H9 (cell line): ENCODE data around the gene ATP6V0B. TPM values are rescaled to one million over a fixed set of nuclear protein-coding genes. Genes with fewer than 3 reads are reported as not detected.

ENCODE experiments used
- DNase-seq: peaks from one replicate; pipeline ENCODE4 v3.0.0-alpha.2; 2017
- H2AFZ ChIP-seq: one replicate; pipeline ENCODE4 v1.6.1; 2013; ENCODE audit warnings: mild to moderate bottlenecking, low read length, control low read depth, moderate library complexity
- H2AK5ac ChIP-seq: 2 replicates; pipeline ENCODE4 v1.6.1; 2013; ENCODE audit warnings: low read length, control low read depth, mixed read lengths; ENCODE audit not compliant: insufficient read length
- H2BK120ac ChIP-seq: one replicate; pipeline ENCODE4 v1.6.1; 2013; ENCODE audit warnings: low read depth, mild to moderate bottlenecking, low read length, control low read depth, inconsistent platforms; ENCODE audit not compliant: poor library complexity, severe bottlenecking
- H2BK12ac ChIP-seq: 2 replicates; pipeline ENCODE4 v1.6.1; 2013; ENCODE audit warnings: low read length, control low read depth, mixed read lengths, low read depth; ENCODE audit not compliant: insufficient read length
- H2BK15ac ChIP-seq: 2 replicates; pipeline ENCODE4 v1.6.1; 2013; ENCODE audit warnings: low read depth, low read length, control low read depth
- H2BK20ac ChIP-seq: one replicate; pipeline ENCODE4 v1.6.1; 2013; ENCODE audit warnings: low read depth, mild to moderate bottlenecking, low read length, control low read depth, inconsistent platforms; ENCODE audit not compliant: poor library complexity, severe bottlenecking
- H2BK5ac ChIP-seq: 2 replicates; pipeline ENCODE4 v1.6.1; 2013; ENCODE audit warnings: low read length, control low read depth, mixed read lengths; ENCODE audit not compliant: insufficient read length
- H3K14ac ChIP-seq: 2 replicates; pipeline ENCODE4 v1.6.1; 2013; ENCODE audit warnings: low read length, control low read depth; ENCODE audit not compliant: insufficient read depth
- H3K18ac ChIP-seq: 2 replicates; pipeline ENCODE4 v1.6.1; 2013; ENCODE audit warnings: low read depth, mild to moderate bottlenecking, mixed read lengths, low read length, control low read depth; ENCODE audit not compliant: insufficient read length
- H3K23ac ChIP-seq: 2 replicates; pipeline ENCODE4 v1.6.1; 2013; ENCODE audit warnings: low read length, control low read depth, mixed read lengths, low read depth; ENCODE audit not compliant: insufficient read length
- H3K23me2 ChIP-seq: 2 replicates; pipeline ENCODE4 v1.6.1; 2013; ENCODE audit warnings: low read depth, mild to moderate bottlenecking, mixed read lengths, low read length, control low read depth; ENCODE audit not compliant: insufficient read length, poor library complexity, severe bottlenecking
- H3K27ac ChIP-seq: 2 replicates; pipeline ENCODE4 v1.5.1; 2013; ENCODE audit warnings: low read length, control low read depth, mixed read lengths, low read depth; ENCODE audit not compliant: insufficient read length
- H3K27me3 ChIP-seq: 2 replicates; pipeline ENCODE4 v1.6.1; 2013; ENCODE audit warnings: low read length, control low read depth, inconsistent platforms; ENCODE audit not compliant: insufficient read depth
- H3K4ac ChIP-seq: 2 replicates; pipeline ENCODE4 v1.6.1; 2013; ENCODE audit warnings: low read depth, mild to moderate bottlenecking, control low read depth, inconsistent platforms, low read length, moderate library complexity
- H3K4me1 ChIP-seq: 2 replicates; pipeline ENCODE4 v1.6.1; 2013; ENCODE audit warnings: low read length, control low read depth, inconsistent platforms; ENCODE audit not compliant: insufficient read depth
- H3K4me2 ChIP-seq: 2 replicates; pipeline ENCODE4 v1.6.1; 2013; ENCODE audit warnings: low read length, control low read depth, mixed read lengths; ENCODE audit not compliant: insufficient read length, insufficient read depth
- H3K56ac ChIP-seq: 2 replicates; pipeline ENCODE4 v1.6.1; 2013; ENCODE audit warnings: low read depth, mild to moderate bottlenecking, mixed read lengths, low read length, control low read depth; ENCODE audit not compliant: insufficient read length
- H3K79me1 ChIP-seq: 2 replicates; pipeline ENCODE4 v1.6.1; 2013; ENCODE audit warnings: low read depth, mild to moderate bottlenecking, moderate library complexity, low read length, control low read depth, inconsistent platforms; ENCODE audit not compliant: insufficient read depth, poor library complexity, severe bottlenecking
- H3K79me2 ChIP-seq: 2 replicates; pipeline ENCODE4 v1.6.1; 2013; ENCODE audit warnings: low read length, control low read depth, inconsistent platforms; ENCODE audit not compliant: insufficient read depth
- H3K9ac ChIP-seq: 2 replicates; pipeline ENCODE4 v1.6.1; 2013; ENCODE audit warnings: low read length, control low read depth, mixed read lengths; ENCODE audit not compliant: insufficient read length; ENCODE audit errors: extremely low read depth
- H3K9me3 ChIP-seq: one replicate; pipeline ENCODE4 v1.6.1; 2013; ENCODE audit warnings: low read depth, low read length, inconsistent platforms; ENCODE audit not compliant: control insufficient read depth
- H3T11ph ChIP-seq: one replicate; pipeline ENCODE4 v1.6.1; 2013; ENCODE audit warnings: mild to moderate bottlenecking, low read length, control low read depth, inconsistent platforms
- H4K20me1 ChIP-seq: one replicate; pipeline ENCODE4 v1.6.1; 2013; ENCODE audit not compliant: control insufficient read depth, insufficient read length, insufficient read depth
- H4K5ac ChIP-seq: 2 replicates; pipeline ENCODE4 v1.6.1; 2013; ENCODE audit warnings: low read depth, mild to moderate bottlenecking, mixed read lengths, low read length, control low read depth; ENCODE audit not compliant: insufficient read length
- H4K8ac ChIP-seq: replicated peaks from 2 replicates; pipeline ENCODE4 v1.6.1; 2013; ENCODE audit warnings: low read length, control low read depth, mixed read lengths, low read depth; ENCODE audit not compliant: insufficient read length
- H4K91ac ChIP-seq: 2 replicates; pipeline ENCODE4 v1.6.1; 2013; ENCODE audit warnings: low read depth, mild to moderate bottlenecking, moderate library complexity, mixed read lengths, low read length, control low read depth; ENCODE audit not compliant: insufficient read length
- H3K27ac Mint-ChIP-seq, 3 experiments: 2 replicates in 2 of 3; 3 replicates in 1 of 3; pipeline ENCODE4 v1.8.0; 2020 to 2021; ENCODE audit warnings: mixed read lengths in 3 of 3, mild to moderate bottlenecking in 1 of 3, moderate library complexity in 1 of 3
- H3K27me3 Mint-ChIP-seq: 2 replicates; pipeline ENCODE4 v1.8.0; 2021; ENCODE audit warnings: low read depth, mild to moderate bottlenecking, moderate library complexity, mixed read lengths
- H3K36me3 Mint-ChIP-seq, 3 experiments: 2 replicates in 2 of 3; 3 replicates in 1 of 3; pipeline ENCODE4 v1.8.0; 2020 to 2021; ENCODE audit warnings: low read depth in 3 of 3, mixed read lengths in 3 of 3; ENCODE audit not compliant: insufficient read depth in 1 of 3
- H3K4me1 Mint-ChIP-seq, 2 experiments: 2 replicates each; pipeline ENCODE4 v1.8.0; 2020; ENCODE audit warnings: mixed read lengths in 2 of 2
- H3K4me3 Mint-ChIP-seq, 2 experiments: 2 replicates in 1 of 2; 3 replicates in 1 of 2; pipeline ENCODE4 v1.8.0; 2020 to 2021; ENCODE audit warnings: mild to moderate bottlenecking in 2 of 2, mixed read lengths in 2 of 2, moderate library complexity in 1 of 2
- H3K9me3 Mint-ChIP-seq, 2 experiments: 2 replicates in 1 of 2; 3 replicates in 1 of 2; pipeline ENCODE4 v1.8.0; 2020; ENCODE audit warnings: mild to moderate bottlenecking in 2 of 2, mixed read lengths in 2 of 2, moderate library complexity in 1 of 2
- CTCF ChIP-seq: fragments of 200-600 bp; sonication (generic); conservative IDR thresholded peaks from 3 replicates; pipeline ENCODE4 v1.8.0; 2021; ENCODE audit warnings: antibody characterized with exemption, mild to moderate bottlenecking
- WGBS: extraction: QIAGEN DNeasy Blood & Tissue Kit; methylation state at CpG from one replicate; pipeline ENCODE4 v1.1.7; 2013; ENCODE audit warnings: missing lambda C conversion rate, low lambda C conversion rate, mixed read lengths; ENCODE audit not compliant: insufficient read length; ENCODE audit errors: extremely low coverage; 5-methylcytosine and 5-hydroxymethylcytosine counted together
- total RNA-seq: library from RNA; stranded (reverse); gene quantifications from 2 replicates; pipeline ENCODE4 v1.2.1, GENCODE V29; 2021

The ATP6V0B gene
- total RNA-seq, 1 experiment from 2014 or later, result 131 TPM

DNA sequence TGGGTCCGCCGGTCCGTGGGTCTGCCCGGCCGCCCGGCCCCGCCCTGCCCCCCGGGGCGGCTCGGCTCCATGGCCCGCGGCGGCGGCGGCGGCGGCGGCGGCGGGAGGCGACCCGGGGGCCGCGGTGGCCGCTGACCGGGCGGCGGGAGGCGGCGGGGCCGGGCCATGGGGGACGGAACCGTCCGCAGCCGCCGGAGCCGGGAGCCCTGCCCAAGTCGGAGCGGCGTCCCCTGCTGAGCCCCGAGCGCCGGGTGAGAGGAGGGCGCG lies 4.4 kb downstream of the ATP6V0B start:
- TF ChIP-seq CTCF, result no peak
- Histone ChIP-seq H2AK5ac (no peak overlapping the region), H2AFZ (no peak overlapping the region), H3K4me2 (no peak overlapping the region), H4K91ac (no peak overlapping the region), H3K79me1 (peaks cover 6% of the 10 kb centered on the region), H3K27me3 (no peaks in the 10 kb centered on the region), H2BK20ac (no peak overlapping the region), H3K79me2 (peaks cover 3% of the 10 kb centered on the region; the same call in 1 of the 2 replicates), H3K4ac (no peak overlapping the region), H2BK12ac (no peak overlapping the region), H4K8ac (no peak overlapping the region), H2BK15ac (no peak overlapping the region), H3K18ac (no peak overlapping the region), H3K23ac (no peak overlapping the region), H3K9me3 (no peaks in the 10 kb centered on the region), H3K14ac (no peak overlapping the region), H3K27ac (no peak overlapping the region), H2BK120ac (no peak overlapping the region), H3K9ac (no peak overlapping the region), H2BK5ac (no peak overlapping the region), H4K20me1 (no peaks in the 10 kb centered on the region), H3K23me2 (peaks cover 21% of the 10 kb centered on the region), H3T11ph (no peak overlapping the region), H3K56ac (no peak overlapping the region), H4K5ac (no peak overlapping the region), H3K4me1 (peaks cover 8% of the 10 kb centered on the region; the same call in 1 of the 2 replicates)
- Mint-ChIP-seq H3K4me1 (peaks cover 27 to 33% of the 10 kb centered on the region in 2 experiments), H3K27ac (no peak overlapping the region), H3K36me3 (peaks cover 23 to 51% (median 48%) of the 10 kb centered on the region in 3 experiments; a peak in 6 of 7 replicates), H3K4me3 (peak overlapping the region in 1 of 2 experiments; percentile 89; a peak in 2 of 5 replicates), H3K27me3 (no peaks in the 10 kb centered on the region), H3K9me3 (no peaks in the 10 kb centered on the region; a peak in 1 of 5 replicates)
- no CpG with 5 or more reads among the region's 45 CpGs for WGBS
- no peak for DNase-seq
